ENCODE measurements around the gene JAM3. TPM values are rescaled to one million over a fixed set of nuclear protein-coding genes. Genes with fewer than 3 reads are reported as not detected.
A peak's percentile ranks its signal among the peaks of the same experiment; 100 is the strongest.
"Not testable (repeated sequence)": the region's sequence is repeated elsewhere in the genome, so short reads cannot be mapped to it uniquely, and the experiment has no call there.

The JAM3 gene
- polyA plus RNA-seq, 1 donor, result 15.7 TPM

- H3K27ac ChIP-seq (ENCODE audit: low read length), result no peak overlapping the region
- WGBS (ENCODE audit: insufficient coverage, low lambda C conversion rate), result no CpG with 5 or more reads among the region's 4 CpGs
Observed at GRCh38 chr11:134072844-134073243, 4.0 kb downstream of the JAM3 start.

GRCh38 chr11:134074346-134074745 is 5.5 kb downstream of the JAM3 start:
- WGBS (ENCODE audit: insufficient coverage, low lambda C conversion rate), result no CpG with 5 or more reads among the region's 4 CpGs

More at GRCh38 chr11:134072844-134073243, 4.0 kb downstream of the JAM3 start:
- Histone ChIP-seq H3K27me3 (ENCODE audit: control insufficient read depth, insufficient read depth, low read length) (peaks cover 23% of the 10 kb centered on the region), H3K9me3 (ENCODE audit: control insufficient read depth, low read depth, low read length) (no peaks in the 10 kb centered on the region), H3K4me1 (ENCODE audit: control insufficient read depth, insufficient read depth, low read length) (no peaks in the 10 kb centered on the region), H3K4me3 (ENCODE audit: low read length) (no peak overlapping the region), H3K36me3 (ENCODE audit: control insufficient read depth, insufficient read depth, low read length) (no peaks in the 10 kb centered on the region)
- DNase-seq, result no peak

GRCh38 chr11:134074766-134075165 is 5.9 kb downstream of the JAM3 start:
- no peaks in the 10 kb centered on the region for H3K4me1 ChIP-seq (ENCODE audit: control insufficient read depth, insufficient read depth, low read length)
- H3K27me3 ChIP-seq (ENCODE audit: control insufficient read depth, insufficient read depth, low read length), result peaks cover 10% of the 10 kb centered on the region
- no CpG with 5 or more reads among the region's 1 CpG for WGBS (ENCODE audit: insufficient coverage, low lambda C conversion rate)
- no peak overlapping the region for H3K4me3 ChIP-seq (ENCODE audit: low read length)
- H3K36me3 ChIP-seq (ENCODE audit: control insufficient read depth, insufficient read depth, low read length), result no peaks in the 10 kb centered on the region
- H3K27ac ChIP-seq (ENCODE audit: low read length), result no peak overlapping the region
- no peak for DNase-seq
- no peaks in the 10 kb centered on the region for H3K9me3 ChIP-seq (ENCODE audit: control insufficient read depth, low read depth, low read length)

More at GRCh38 chr11:134074346-134074745, 5.5 kb downstream of the JAM3 start:
- Histone ChIP-seq H3K27me3 (ENCODE audit: control insufficient read depth, insufficient read depth, low read length) (peaks cover 14% of the 10 kb centered on the region), H3K27ac (ENCODE audit: low read length) (no peak overlapping the region), H3K9me3 (ENCODE audit: control insufficient read depth, low read depth, low read length) (no peaks in the 10 kb centered on the region), H3K4me3 (ENCODE audit: low read length) (no peak overlapping the region), H3K36me3 (ENCODE audit: control insufficient read depth, insufficient read depth, low read length) (no peaks in the 10 kb centered on the region), H3K4me1 (ENCODE audit: control insufficient read depth, insufficient read depth, low read length) (no peaks in the 10 kb centered on the region)
- no peak for DNase-seq

- no peak overlapping the region for H3K4me3 ChIP-seq (ENCODE audit: low read length)
- no peaks in the 10 kb centered on the region for H3K36me3 ChIP-seq (ENCODE audit: control insufficient read depth, insufficient read depth, low read length)
- H3K9me3 ChIP-seq (ENCODE audit: control insufficient read depth, low read depth, low read length), result no peaks in the 10 kb centered on the region
- H3K4me1 ChIP-seq (ENCODE audit: control insufficient read depth, insufficient read depth, low read length), result no peaks in the 10 kb centered on the region
- H3K27me3 ChIP-seq (ENCODE audit: control insufficient read depth, insufficient read depth, low read length), result no peaks in the 10 kb centered on the region
- 80% methylated on average over 1 of the region's 5 CpGs for WGBS (ENCODE audit: insufficient coverage, low lambda C conversion rate)
- no peak for DNase-seq
- H3K27ac ChIP-seq (ENCODE audit: low read length), result no peak overlapping the region
Observed at GRCh38 chr11:134079317-134079716, 10.4 kb downstream of the JAM3 start.

- DNase-seq; H3K4me3 ChIP-seq (ENCODE audit: low read length); H3K36me3 ChIP-seq (ENCODE audit: control insufficient read depth, insufficient read depth, low read length); H3K27me3 ChIP-seq (ENCODE audit: control insufficient read depth, insufficient read depth, low read length); H3K4me1 ChIP-seq (ENCODE audit: control insufficient read depth, insufficient read depth, low read length); H3K27ac ChIP-seq (ENCODE audit: low read length); H3K9me3 ChIP-seq (ENCODE audit: control insufficient read depth, low read depth, low read length): not testable (repeated sequence)
- WGBS (ENCODE audit: insufficient coverage, low lambda C conversion rate), result no CpG with 5 or more reads among the region's 3 CpGs
Observed at GRCh38 chr11:134081258-134081657, 12.4 kb downstream of the JAM3 start.

GRCh38 chr11:134082990-134083389 is 14.1 kb downstream of the JAM3 start:
- 90% methylated on average over 2 of the region's 2 CpGs for WGBS (ENCODE audit: insufficient coverage, low lambda C conversion rate)
- H3K27ac ChIP-seq (ENCODE audit: low read length), result no peak overlapping the region
- no peaks in the 10 kb centered on the region for H3K4me1 ChIP-seq (ENCODE audit: control insufficient read depth, insufficient read depth, low read length)
- DNase-seq, result no peak
- H3K27me3 ChIP-seq (ENCODE audit: control insufficient read depth, insufficient read depth, low read length), result peaks cover 2% of the 10 kb centered on the region
- no peaks in the 10 kb centered on the region for H3K9me3 ChIP-seq (ENCODE audit: control insufficient read depth, low read depth, low read length)
- no peaks in the 10 kb centered on the region for H3K36me3 ChIP-seq (ENCODE audit: control insufficient read depth, insufficient read depth, low read length)
- H3K4me3 ChIP-seq (ENCODE audit: low read length), result no peak overlapping the region

GRCh38 chr11:134086376-134086775 is 17.5 kb downstream of the JAM3 start:
- no peak for DNase-seq
- H3K27me3 ChIP-seq (ENCODE audit: control insufficient read depth, insufficient read depth, low read length), result peaks cover 2% of the 10 kb centered on the region
- no peak overlapping the region for H3K27ac ChIP-seq (ENCODE audit: low read length)
- H3K36me3 ChIP-seq (ENCODE audit: control insufficient read depth, insufficient read depth, low read length), result no peaks in the 10 kb centered on the region
- no peaks in the 10 kb centered on the region for H3K4me1 ChIP-seq (ENCODE audit: control insufficient read depth, insufficient read depth, low read length)
- 67% methylated on average over 1 of the region's 2 CpGs for WGBS (ENCODE audit: insufficient coverage, low lambda C conversion rate)
- H3K4me3 ChIP-seq (ENCODE audit: low read length), result no peak overlapping the region
- H3K9me3 ChIP-seq (ENCODE audit: control insufficient read depth, low read depth, low read length), result no peaks in the 10 kb centered on the region

GRCh38 chr11:134092006-134092405 is 23.1 kb downstream of the JAM3 start:
- 100% methylated on average over 1 of the region's 9 CpGs for WGBS (ENCODE audit: insufficient coverage, low lambda C conversion rate)

GRCh38 chr11:134097166-134097565 is 28.3 kb downstream of the JAM3 start:
- WGBS (ENCODE audit: insufficient coverage, low lambda C conversion rate), result no CpG with 5 or more reads among the region's 3 CpGs
- Histone ChIP-seq H3K27me3 (ENCODE audit: control insufficient read depth, insufficient read depth, low read length) (no peaks in the 10 kb centered on the region), H3K4me1 (ENCODE audit: control insufficient read depth, insufficient read depth, low read length) (no peaks in the 10 kb centered on the region), H3K27ac (ENCODE audit: low read length) (no peak overlapping the region), H3K9me3 (ENCODE audit: control insufficient read depth, low read depth, low read length) (no peaks in the 10 kb centered on the region), H3K4me3 (ENCODE audit: low read length) (no peak overlapping the region), H3K36me3 (ENCODE audit: control insufficient read depth, insufficient read depth, low read length) (no peaks in the 10 kb centered on the region)
- DNase-seq, result no peak

More at GRCh38 chr11:134092006-134092405, 23.1 kb downstream of the JAM3 start:
- H3K9me3 ChIP-seq (ENCODE audit: control insufficient read depth, low read depth, low read length); H3K27me3 ChIP-seq (ENCODE audit: control insufficient read depth, insufficient read depth, low read length); DNase-seq; H3K36me3 ChIP-seq (ENCODE audit: control insufficient read depth, insufficient read depth, low read length); H3K4me3 ChIP-seq (ENCODE audit: low read length); H3K27ac ChIP-seq (ENCODE audit: low read length); H3K4me1 ChIP-seq (ENCODE audit: control insufficient read depth, insufficient read depth, low read length): not testable (repeated sequence)

- no CpG with 5 or more reads among the region's 3 CpGs for WGBS (ENCODE audit: insufficient coverage, low lambda C conversion rate)
- Histone ChIP-seq H3K36me3 (ENCODE audit: control insufficient read depth, insufficient read depth, low read length) (no peaks in the 10 kb centered on the region), H3K27ac (ENCODE audit: low read length) (no peak overlapping the region), H3K9me3 (ENCODE audit: control insufficient read depth, low read depth, low read length) (no peaks in the 10 kb centered on the region), H3K4me1 (ENCODE audit: control insufficient read depth, insufficient read depth, low read length) (no peaks in the 10 kb centered on the region), H3K27me3 (ENCODE audit: control insufficient read depth, insufficient read depth, low read length) (no peaks in the 10 kb centered on the region), H3K4me3 (ENCODE audit: low read length) (no peak overlapping the region)
- DNase-seq, result peak in 1 of 2 donors; percentile 36
Observed at GRCh38 chr11:134098566-134099184, 29.8 kb downstream of the JAM3 start.

GRCh38 chr11:134100171-134100570 is 31.3 kb downstream of the JAM3 start:
- Histone ChIP-seq H3K9me3 (ENCODE audit: control insufficient read depth, low read depth, low read length) (no peaks in the 10 kb centered on the region), H3K4me3 (ENCODE audit: low read length) (no peak overlapping the region), H3K27ac (ENCODE audit: low read length) (no peak overlapping the region), H3K36me3 (ENCODE audit: control insufficient read depth, insufficient read depth, low read length) (no peaks in the 10 kb centered on the region), H3K4me1 (ENCODE audit: control insufficient read depth, insufficient read depth, low read length) (no peaks in the 10 kb centered on the region), H3K27me3 (ENCODE audit: control insufficient read depth, insufficient read depth, low read length) (no peaks in the 10 kb centered on the region)
- no peak for DNase-seq
- 100% methylated on average over 1 of the region's 2 CpGs for WGBS (ENCODE audit: insufficient coverage, low lambda C conversion rate)

All from large intestine (tissue), 3 donors.